Measurements from ENCODE around the gene NUMA1.

Gene NUMA1

GRCh38 chr11:71955898-71956456, 124.4 kb downstream of the NUMA1 start:
- DNase-seq (ENCODE audit: low spot score) = no peak
